ENCODE results near the gene LDB2. TPM values are rescaled to one million over a fixed set of nuclear protein-coding genes. Genes with fewer than 3 reads are reported as not detected.

Gene LDB2
- total RNA-seq, 2 donors from 2014 or later = 31.0 to 34.1 TPM

DNA sequence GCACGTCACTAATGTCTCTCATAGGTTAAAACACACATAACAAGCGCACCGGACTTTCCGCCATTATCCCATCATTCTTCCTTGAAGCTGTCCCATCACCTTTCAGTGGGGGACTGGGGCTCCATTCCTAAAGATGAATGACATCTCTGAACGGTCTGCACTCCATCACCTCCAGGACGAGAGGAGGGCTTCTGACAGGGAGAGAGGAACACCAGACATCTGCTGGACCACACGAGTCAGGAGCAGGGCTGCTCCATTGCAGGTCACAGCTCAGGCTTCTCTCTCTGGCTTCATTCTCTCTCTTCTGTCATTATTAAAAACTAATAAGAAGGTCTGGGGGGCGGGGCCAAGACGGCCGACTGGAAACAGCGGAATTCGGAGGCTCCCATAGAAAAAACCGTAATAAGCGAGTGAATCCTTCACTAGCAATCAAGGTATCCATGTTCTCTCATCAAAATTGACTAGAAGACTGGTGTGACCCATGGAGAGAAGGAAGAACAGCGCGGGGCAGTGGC, 289.8 kb downstream of the LDB2 start:
- DNase-seq (ENCODE audit: low spot score) (no peak), ATAC-seq (ENCODE audit: insufficient number of reproducible peaks, low FRiP score, low read depth) (no peak)
- H3K27ac ChIP-seq = no peak overlapping the region
- TF ChIP-seq, protein P1, sequence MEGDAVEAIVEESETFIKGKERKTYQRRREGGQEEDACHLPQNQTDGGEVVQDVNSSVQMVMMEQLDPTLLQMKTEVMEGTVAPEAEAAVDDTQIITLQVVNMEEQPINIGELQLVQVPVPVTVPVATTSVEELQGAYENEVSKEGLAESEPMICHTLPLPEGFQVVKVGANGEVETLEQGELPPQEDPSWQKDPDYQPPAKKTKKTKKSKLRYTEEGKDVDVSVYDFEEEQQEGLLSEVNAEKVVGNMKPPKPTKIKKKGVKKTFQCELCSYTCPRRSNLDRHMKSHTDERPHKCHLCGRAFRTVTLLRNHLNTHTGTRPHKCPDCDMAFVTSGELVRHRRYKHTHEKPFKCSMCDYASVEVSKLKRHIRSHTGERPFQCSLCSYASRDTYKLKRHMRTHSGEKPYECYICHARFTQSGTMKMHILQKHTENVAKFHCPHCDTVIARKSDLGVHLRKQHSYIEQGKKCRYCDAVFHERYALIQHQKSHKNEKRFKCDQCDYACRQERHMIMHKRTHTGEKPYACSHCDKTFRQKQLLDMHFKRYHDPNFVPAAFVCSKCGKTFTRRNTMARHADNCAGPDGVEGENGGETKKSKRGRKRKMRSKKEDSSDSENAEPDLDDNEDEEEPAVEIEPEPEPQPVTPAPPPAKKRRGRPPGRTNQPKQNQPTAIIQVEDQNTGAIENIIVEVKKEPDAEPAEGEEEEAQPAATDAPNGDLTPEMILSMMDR (IDR thresholded peaks at IDR 0.05) = no peak
- H3K36me3 ChIP-seq = no peaks in the 10 kb centered on the region
- no peak overlapping the region for H3K4me3 ChIP-seq
- H3K27me3 ChIP-seq (replicated peaks; ENCODE audit: insufficient read depth) = no peaks in the 10 kb centered on the region
- H3K4me1 ChIP-seq (ENCODE audit: control insufficient read depth in 1 of 2, low read depth in 2 of 2) = no peaks in the 10 kb centered on the region
- H3K9me3 ChIP-seq = no peaks in the 10 kb centered on the region

DNA sequence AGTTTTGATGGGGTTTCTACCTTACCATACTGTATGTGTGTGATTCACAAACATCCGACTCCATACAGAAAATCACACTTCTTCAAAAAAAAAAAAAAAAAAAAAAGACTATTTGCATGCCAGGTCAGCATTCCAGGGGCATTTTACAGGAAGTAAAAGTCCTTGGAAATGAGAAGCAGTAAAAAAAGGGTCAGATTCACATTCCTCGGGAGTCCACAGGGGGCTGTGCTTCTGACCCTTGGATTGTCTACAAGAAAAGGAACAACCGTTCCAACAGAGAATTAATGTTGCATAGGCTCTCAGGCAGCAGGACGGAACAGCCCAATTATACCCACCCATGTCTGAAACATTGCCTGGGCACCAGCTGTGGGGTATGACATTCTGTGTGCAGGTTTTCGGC, 290.3 kb downstream of the LDB2 start:
- Histone ChIP-seq H3K36me3 (no peaks in the 10 kb centered on the region), H3K27me3 (replicated peaks; ENCODE audit: insufficient read depth) (no peaks in the 10 kb centered on the region), H3K4me1 (ENCODE audit: control insufficient read depth in 1 of 2, low read depth in 2 of 2) (no peaks in the 10 kb centered on the region), H3K9me3 (no peaks in the 10 kb centered on the region), H3K4me3 (no peak overlapping the region), H3K27ac (no peak overlapping the region)
- TF ChIP-seq, protein P1 (IDR thresholded peaks at IDR 0.05) = no peak
- no peak for ATAC-seq (ENCODE audit: insufficient number of reproducible peaks, low FRiP score, low read depth)
- no peak for DNase-seq (ENCODE audit: low spot score)

DNA sequence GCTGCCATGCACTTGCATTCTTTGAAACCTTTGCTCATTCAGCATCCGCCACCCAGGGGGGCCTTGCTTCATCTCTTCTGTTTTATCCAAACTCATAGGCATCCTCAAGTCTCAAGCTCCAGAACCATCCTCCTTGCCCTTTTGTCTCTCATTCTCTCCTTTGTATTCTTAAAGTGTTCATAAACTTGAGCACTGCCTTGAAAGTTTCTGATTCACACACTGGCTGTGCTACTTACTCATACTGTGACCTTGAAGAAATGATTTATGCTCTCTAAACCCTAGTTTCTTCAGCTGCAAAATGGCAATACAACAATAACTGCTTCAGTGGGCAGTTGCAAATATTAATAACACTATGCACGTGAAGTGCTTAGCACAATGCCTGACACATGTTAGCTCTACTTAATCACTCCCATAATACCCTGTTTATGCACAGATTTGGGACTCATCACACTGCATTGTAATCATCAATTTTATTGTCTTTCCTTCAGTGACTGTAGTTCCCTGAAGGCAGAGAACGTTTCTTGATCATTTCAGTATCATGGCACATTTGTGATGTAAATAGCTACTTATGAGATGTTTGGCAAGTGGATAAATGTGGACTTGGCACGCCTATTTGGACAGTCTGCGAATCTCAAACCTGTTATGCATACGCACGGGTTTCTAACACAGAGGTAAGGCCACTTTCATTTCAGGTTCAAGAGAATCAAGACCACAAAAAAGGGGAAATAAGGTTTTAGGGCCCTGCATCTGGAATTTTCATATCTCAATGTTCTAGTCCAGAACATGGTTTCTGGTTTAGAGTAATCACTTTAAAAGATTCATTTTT, 291.0 kb downstream of the LDB2 start:
- DNase-seq (ENCODE audit: low spot score) = no peak
- Histone ChIP-seq H3K27me3 (replicated peaks; ENCODE audit: insufficient read depth) (no peaks in the 10 kb centered on the region), H3K4me1 (ENCODE audit: control insufficient read depth in 1 of 2, low read depth in 2 of 2) (no peaks in the 10 kb centered on the region), H3K9me3 (no peaks in the 10 kb centered on the region), H3K4me3 (no peak overlapping the region), H3K36me3 (no peaks in the 10 kb centered on the region), H3K27ac (no peak overlapping the region)
- TF ChIP-seq, protein P1 (IDR thresholded peaks at IDR 0.05) = no peak
- no peak for ATAC-seq (ENCODE audit: insufficient number of reproducible peaks, low FRiP score, low read depth)

DNA sequence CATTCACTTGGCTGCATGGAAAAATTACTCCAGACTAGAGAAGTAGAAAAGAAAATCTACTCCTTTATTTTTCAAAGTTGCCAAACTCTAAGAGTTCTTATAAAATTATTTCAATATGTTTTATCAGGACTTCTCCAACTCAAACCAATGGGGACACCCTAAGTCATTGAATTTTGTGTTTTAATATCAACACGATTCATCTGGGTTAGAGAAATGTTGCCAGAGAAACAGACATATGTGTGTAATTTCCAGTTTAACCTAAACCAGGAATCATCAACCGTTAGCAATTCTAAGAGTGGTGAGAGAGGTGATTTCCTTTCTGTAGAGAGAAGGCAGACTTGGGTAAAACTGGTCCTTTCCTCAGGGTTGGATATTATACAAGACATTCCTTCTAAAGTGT, 291.8 kb downstream of the LDB2 start:
- no peak for ATAC-seq (ENCODE audit: insufficient number of reproducible peaks, low FRiP score, low read depth)
- Histone ChIP-seq H3K27ac (no peak overlapping the region), H3K27me3 (replicated peaks; ENCODE audit: insufficient read depth) (no peaks in the 10 kb centered on the region), H3K4me3 (no peak overlapping the region), H3K36me3 (no peaks in the 10 kb centered on the region), H3K4me1 (ENCODE audit: control insufficient read depth in 1 of 2, low read depth in 2 of 2) (no peaks in the 10 kb centered on the region), H3K9me3 (no peaks in the 10 kb centered on the region)
- no peak for DNase-seq (ENCODE audit: low spot score)
- TF ChIP-seq, protein P1 (IDR thresholded peaks at IDR 0.05) = no peak

DNA sequence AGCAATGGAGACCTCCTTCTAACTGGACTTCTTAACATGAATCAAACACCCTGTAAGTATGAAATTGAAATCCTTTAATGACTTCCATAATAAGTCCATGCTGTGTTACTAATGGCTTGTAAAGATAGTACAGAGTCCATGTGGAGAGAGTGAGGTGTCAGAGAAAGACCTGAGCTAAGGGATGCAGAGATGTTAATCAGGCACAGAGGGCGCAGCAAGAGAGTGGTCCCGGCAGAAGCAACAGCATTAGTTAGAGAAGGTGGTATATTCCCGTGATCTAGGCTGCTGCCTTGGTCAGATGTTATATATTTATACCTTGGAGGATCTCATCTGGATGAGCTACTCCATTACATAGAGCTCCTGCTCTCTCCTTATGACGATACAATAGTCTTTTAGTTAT, 295.3 kb downstream of the LDB2 start:
- H3K27ac ChIP-seq = no peak overlapping the region
- no peak for DNase-seq (ENCODE audit: low spot score)
- H3K9me3 ChIP-seq = no peaks in the 10 kb centered on the region
- ATAC-seq (ENCODE audit: insufficient number of reproducible peaks, low FRiP score, low read depth) = no peak
- no peaks in the 10 kb centered on the region for H3K27me3 ChIP-seq (replicated peaks; ENCODE audit: insufficient read depth)
- TF ChIP-seq, protein P1 (IDR thresholded peaks at IDR 0.05) = no peak
- H3K36me3 ChIP-seq = no peaks in the 10 kb centered on the region
- peaks cover 0 to 8% of the 10 kb centered on the region in 2 donors for H3K4me1 ChIP-seq (ENCODE audit: control insufficient read depth in 1 of 2, low read depth in 2 of 2)
- H3K4me3 ChIP-seq = no peak overlapping the region
